IPS DF 4.7 (cell line): Measurements from ENCODE around the gene GPER1.
"Not testable (repeated sequence)": the region's sequence is repeated elsewhere in the genome, so short reads cannot be mapped to it uniquely, and the experiment has no call there.

Experiments
- DNase-seq: peaks from one replicate; pipeline ENCODE4 v3.0.0-alpha.2; 2013; ENCODE audit warnings: low spot score; ENCODE audit errors: extremely low read depth

GPER1 gene

GRCh38 chr7:1087952-1088920 lies at the start of gene GPER1:
GPER1 (plus strand) TSS chr7:1088113; CDS start chr7:1091729, 3,616 bp downstream.
- DNase-seq, result no peak

GRCh38 chr7:1040233-1040632 lies 47.7 kb upstream of the GPER1 start:
- not testable (repeated sequence) for DNase-seq

- no peak for DNase-seq
Observed at GRCh38 chr7:1040790-1041189, 47.1 kb upstream of the GPER1 start.

GRCh38 chr7:1041551-1042491 lies 46.1 kb upstream of the GPER1 start:
- DNase-seq, result no peak

GRCh38 chr7:1042492-1042833 lies 45.5 kb upstream of the GPER1 start:
- DNase-seq, result no peak

GRCh38 chr7:1043552-1044188 lies 44.2 kb upstream of the GPER1 start:
- no peak for DNase-seq

- DNase-seq, result no peak
Observed at GRCh38 chr7:1044189-1045068, 43.5 kb upstream of the GPER1 start, which contains the start of gene GPR146. GPR146 (plus strand) TSS chr7:1044546; CDS start chr7:1057516, 12,970 bp downstream.

GRCh38 chr7:1045069-1046063 lies 42.5 kb upstream of the GPER1 start:
- DNase-seq, result no peak

- DNase-seq, result no peak
Observed at GRCh38 chr7:1046722-1047679, 40.9 kb upstream of the GPER1 start.

GRCh38 chr7:1049006-1049741 lies 38.7 kb upstream of the GPER1 start:
- DNase-seq, result no peak

GRCh38 chr7:1049801-1050200 lies 38.1 kb upstream of the GPER1 start:
- no peak for DNase-seq

- no peak for DNase-seq
Observed at GRCh38 chr7:1050254-1050906, 37.5 kb upstream of the GPER1 start.

- no peak for DNase-seq
Observed at GRCh38 chr7:1050956-1051690, 36.8 kb upstream of the GPER1 start.

GRCh38 chr7:1052031-1052818 lies 35.7 kb upstream of the GPER1 start:
- DNase-seq, result no peak

GRCh38 chr7:1053002-1053411 lies 34.9 kb upstream of the GPER1 start:
- no peak for DNase-seq
